GM18507 (cell line): ENCODE results near the gene DDX31.

ENCODE experiments used
- DNase-seq: peaks from one replicate; pipeline ENCODE4 v3.0.0; 2011; ENCODE audit warnings: low read depth; ENCODE audit not compliant: insufficient read length; ENCODE audit errors: extremely low spot score
- FAIRE-seq: peaks from 2 replicates; lab custom pipeline; 2011; peaks lifted over from hg19 to GRCh38; lab: Jason Lieb, UNC

The DDX31 gene

DNA sequence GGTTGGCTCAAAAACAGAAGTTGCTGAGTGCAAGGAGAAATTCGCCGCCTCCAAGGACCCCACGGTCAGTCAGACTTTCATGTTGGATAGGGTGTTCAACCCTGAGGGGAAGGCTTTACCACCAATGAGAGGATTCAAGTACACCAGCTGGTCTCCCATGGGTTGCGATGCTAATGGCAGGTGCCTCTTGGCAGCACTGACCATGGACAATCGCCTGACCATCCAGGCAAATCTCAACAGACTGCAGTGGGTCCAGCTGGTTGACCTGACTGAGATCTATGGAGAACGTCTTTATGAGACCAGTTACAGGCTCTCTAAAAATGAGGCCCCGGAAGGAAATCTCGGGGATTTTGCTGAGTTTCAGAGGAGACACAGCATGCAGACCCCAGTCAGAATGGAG is 8.2 kb upstream of the DDX31 start:
- DNase-seq: no peak
- no peak for FAIRE-seq

DNA sequence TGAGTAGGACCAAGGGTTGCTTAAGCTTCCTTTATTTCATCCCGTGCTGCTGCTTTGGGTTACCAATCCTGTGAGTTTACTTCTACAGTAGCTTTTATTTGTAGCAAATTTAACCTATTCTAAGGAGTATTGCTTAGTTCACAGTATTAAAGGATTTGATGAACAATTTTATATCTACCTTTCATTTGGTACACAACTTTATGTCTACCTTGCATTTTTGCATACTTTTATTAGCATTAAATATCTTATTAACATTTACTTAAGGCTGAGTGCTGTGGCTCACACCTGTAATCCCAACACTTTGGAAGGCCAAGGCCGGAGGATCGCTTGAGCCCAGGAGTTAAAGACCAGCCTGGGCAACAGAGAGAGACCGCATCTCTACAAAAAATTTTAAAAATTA is 4.7 kb upstream of the DDX31 start:
- no peak for FAIRE-seq
- DNase-seq: no peak

DNA sequence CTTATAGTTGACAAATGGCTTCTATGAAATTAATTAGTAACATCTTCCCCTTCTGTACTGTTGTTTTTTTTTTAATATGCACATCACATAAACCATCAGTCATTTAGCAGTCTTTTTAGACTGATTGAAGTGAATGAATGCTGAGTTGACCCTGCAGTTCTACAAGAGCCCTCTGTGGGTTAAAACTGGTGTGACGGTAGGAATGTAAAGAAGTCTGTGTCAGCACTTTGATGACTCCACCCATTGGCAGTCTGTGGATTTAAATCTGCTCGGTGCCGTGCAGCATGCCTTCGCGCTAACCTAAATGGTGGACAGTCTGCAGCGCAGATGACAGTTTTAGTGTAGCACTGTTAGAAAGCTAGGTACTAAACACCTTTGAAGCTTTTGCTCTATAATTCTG is 3.6 kb upstream of the DDX31 start:
- DNase-seq (no peak), FAIRE-seq (no peak)

DNA sequence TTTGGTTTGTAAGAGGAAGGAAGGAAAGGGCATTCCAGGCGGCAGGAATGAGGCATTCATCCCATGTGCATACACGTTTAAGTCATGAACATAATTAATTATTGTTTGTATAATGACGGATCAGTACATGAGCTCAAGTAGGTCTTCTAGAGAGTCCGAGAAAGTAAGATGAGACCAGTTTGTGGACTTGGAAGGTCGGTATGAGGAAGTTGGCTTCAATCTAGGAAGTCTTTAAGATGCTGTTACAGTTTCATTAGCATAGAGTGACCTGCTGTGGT is 2.6 kb upstream of the DDX31 start:
- FAIRE-seq (no peak), DNase-seq (no peak)

DNA sequence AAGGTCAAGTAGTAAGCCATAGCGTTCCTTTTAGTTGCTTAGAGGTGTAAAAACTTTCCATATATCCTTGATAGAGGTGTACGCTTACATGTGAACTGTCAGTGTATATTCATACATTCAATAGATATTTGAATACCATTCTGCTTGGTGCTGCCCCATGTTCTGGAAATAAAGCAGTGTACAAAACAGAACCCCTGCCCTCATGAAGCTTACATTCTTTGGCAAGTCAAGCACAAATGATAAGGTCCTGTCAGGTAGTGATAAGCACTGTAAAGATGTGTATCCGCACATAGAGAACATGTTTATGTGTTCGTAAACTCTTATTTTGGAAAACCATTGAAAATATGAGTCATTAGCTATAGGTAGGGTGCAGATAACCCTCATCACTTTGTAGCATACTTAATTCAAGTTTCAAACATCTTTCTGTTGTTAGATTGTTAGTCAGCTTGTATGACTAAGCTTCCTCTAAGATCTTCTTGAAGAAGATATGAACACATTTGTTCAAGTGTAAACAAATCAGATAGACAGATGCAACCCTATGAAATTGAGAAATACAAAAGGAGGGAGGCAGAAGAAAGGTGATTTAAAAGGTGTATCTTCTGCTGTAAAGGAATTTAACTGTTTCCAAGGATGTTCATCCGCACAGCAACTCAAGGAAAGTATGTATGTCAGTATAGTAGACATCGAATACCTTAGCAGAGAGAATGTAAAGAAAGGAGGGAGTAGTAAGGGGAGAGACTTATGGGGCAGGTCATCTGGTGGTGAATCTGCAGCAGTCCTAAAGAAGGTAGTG is 2.0 kb upstream of the DDX31 start:
- FAIRE-seq (no peak), DNase-seq (no peak)

DNA sequence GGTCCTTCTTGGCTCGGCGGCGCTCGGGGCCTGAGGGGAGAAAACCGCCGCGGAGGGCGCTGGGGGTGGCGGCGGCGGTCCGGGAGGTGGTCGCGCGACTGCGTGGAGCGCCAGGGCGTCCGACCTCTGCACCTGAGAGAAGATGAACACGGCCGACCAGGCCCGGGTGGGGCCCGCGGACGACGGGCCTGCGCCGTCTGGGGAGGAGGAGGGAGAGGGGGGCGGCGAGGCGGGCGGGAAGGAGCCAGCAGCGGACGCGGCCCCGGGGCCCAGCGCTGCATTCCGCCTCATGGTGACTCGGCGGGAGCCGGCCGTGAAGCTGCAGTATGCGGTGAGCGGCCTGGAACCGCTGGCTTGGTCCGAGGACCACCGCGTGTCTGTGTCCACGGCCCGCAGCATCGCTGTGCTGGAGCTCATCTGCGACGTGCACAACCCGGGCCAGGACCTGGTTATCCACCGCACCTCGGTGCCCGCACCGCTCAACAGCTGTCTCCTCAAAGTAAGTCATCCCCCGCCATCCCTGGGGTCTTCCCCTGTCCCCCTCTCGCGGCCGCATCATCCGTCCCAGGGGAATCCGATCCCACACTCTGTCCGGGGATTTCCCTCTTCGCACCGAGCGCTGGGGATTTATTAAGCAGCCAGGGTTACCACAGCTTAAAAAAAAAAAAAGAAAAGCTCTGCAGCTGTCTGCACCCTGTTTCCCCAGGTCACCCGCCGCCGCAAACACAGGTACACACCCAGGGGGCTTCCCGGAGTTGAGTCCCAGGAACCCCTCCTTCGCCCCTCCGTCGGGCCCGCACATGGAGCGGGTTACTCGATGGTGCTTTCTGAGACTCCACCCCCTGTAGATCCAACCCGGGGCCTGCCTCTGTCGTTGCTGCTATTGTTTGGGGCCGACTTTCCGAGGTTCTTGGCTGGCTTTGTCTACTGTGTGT is 941 bp upstream of the DDX31 start, which contains the start of gene GTF3C4:
GTF3C4 (plus strand) TSS at position 8 of the 935 bp plus-strand sequence; CDS start at position 143, 135 bp downstream.
- peak; percentile 87 for DNase-seq
- FAIRE-seq: peak; percentile 36

DNA sequence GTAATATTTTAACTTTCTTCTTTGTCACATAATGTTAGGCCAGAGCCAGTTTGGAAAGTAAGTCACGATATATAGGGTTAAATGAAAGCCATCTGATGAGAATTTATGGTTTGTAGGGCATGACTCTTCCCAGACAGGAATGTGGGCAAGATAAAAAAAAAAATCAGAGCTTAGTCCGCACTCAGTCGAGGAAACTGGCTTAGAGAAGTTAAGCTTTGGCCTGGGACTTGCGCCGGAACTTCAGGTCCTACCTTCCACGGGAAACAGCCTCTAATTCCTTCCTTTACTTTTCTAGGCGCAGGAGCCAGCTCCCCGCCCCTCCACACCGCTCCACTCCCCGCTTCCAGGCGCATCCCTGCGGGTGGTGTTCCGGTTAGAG is 475 bp downstream of the DDX31 start:
- no peak for DNase-seq
- no peak for FAIRE-seq

DNA sequence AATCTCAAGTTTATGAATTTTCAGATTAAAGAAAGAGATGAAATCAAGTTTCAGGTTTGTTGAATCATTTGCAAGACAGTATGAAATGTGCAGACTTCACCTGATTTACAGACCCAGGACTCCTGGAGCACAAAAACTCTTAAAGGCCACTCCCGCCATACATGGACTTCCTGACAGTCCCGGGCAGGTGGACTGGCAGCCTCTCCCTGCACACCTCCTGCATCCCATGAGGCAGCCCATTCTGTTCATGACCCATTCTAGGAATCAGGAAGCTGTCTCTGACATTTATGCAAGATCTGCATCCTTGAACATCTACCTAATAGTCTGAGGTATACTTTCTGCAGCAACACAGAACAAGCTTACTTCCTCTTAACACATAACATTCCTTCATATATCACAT is 5.9 kb downstream of the DDX31 start:
- FAIRE-seq (no peak), DNase-seq (no peak)

DNA sequence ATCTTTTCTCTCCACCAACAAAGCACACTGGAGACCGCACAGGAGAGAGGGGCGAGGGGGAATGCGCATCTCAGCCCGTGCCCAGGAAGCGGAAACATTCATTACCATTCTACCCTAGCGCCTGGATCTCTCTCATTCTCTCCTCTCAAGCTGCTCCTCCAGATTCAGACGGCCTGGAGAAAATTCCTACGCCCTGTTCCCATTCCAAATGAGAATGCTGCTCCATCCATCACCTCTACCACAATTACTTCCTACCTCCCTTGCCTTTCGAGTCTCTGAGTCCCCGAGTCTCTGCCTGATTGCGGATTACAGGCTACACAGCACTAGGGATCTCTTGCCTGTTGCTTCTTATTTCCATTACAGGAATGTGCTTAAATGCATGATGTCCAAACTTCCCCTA is 6.7 kb downstream of the DDX31 start:
- DNase-seq (no peak), FAIRE-seq (no peak)

DNA sequence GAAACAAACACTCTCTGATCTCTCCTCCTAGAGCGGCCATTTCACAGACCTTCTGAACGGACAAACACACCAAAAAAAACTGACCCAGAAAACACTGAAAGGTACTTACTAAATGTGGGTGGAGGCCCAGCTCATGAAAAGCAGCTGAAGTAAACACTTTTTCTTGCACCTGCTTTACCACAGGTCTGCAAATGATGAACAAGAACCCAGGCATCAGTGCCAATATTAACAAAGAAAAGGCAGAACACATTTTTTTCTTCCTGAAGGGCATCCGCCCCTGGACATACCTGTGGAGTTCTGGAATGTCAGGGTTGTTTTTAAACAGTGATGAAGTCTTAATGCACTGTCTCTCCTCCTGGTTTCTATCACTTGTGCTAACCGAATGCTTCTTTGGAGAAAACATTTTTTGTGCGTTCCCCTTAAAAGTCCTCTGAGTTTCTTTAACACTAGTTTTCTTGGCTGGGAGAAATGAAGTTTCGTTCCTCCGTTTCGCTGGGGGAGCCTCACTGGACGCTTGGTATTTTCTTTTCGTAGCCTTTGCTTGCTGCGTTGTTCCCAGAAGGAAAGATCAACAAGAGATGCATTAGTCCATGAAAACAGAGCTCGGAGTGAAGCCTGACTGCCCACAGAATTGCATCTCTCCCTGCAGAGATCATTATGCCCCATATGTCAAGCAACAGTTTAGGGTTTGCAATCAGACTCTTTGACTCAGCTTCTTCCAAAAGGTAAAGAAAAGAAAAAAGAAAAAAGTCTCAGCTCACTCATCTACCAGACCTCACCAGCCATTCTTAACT is 7.4 kb downstream of the DDX31 start:
- FAIRE-seq: no peak
- DNase-seq: no peak

DNA sequence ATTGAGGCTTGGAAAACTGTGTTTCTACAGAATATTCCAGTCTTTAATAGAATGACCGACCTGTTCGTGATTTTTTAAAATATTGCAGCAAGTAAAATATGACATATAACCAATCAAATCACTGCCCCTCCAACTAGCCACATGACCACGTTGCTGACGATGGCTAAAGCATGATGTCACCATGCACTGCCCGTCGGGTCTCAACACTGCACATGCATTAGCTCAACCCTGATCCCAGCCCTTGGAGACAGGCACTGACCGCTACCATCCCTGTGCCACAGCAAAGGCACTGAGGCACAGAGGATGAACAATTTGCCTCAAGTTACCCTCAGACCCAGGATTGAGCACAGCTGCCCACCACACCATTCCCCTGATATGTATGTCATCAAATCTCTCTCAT is 13.5 kb downstream of the DDX31 start:
- DNase-seq (no peak), FAIRE-seq (no peak)

DNA sequence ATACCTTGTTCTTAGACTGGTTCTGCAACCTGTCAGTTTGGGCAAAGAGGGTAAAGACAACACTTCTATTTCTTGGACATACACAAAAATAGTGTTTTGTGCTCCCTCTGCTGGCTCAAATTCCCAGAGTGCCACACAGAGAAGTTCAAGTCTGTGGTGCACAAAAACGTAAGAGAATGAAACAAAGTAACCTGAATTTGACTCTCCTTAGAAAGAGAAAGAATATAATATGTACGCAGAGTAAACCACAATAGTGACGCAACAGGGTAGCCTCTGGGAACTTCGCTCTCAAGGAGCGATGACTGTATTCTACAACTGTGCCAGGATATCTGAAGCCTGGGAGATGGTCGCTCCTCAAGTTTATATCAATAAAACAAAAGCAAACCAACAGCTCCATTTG is 18.5 kb downstream of the DDX31 start:
- FAIRE-seq: no peak
- DNase-seq: no peak

DNA sequence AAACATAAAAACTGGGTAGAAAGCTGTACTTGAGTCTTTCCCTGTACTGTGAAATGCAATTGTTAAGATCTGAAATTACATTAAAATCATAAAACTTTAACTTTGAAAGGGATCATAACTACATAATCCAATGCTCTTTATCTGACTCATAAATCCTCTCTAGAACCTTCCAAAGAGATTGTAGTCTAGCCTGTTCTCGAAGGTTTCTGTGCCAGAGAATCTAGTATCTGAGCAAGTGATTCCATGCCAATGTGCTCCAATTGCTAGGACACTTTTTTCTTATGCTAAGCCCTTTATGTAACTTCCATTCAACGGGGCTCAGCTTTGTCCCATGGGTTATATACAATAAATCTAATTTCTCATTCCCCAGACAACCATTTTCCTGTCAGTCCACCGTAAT is 21.1 kb downstream of the DDX31 start:
- FAIRE-seq (no peak), DNase-seq (no peak)

DNA sequence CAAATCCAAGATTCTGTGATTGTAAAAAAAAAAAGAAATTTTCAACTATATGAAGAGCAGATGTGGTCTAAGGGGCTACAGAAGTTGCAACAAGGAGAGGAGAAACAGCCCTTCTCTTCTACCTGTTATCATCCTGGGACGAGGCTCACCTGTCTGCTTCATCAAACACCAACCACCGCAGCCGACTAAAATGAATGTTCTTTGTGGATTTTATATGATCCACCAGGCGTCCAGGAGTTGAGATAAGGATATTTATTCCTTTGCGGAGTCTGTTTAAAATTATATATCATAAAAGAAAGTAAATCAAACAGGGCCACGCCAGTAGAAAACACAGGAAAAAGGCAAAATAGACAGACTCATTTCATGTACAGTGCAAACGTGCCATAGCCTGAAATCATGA is 21.5 kb downstream of the DDX31 start:
- FAIRE-seq (no peak), DNase-seq (no peak)

DNA sequence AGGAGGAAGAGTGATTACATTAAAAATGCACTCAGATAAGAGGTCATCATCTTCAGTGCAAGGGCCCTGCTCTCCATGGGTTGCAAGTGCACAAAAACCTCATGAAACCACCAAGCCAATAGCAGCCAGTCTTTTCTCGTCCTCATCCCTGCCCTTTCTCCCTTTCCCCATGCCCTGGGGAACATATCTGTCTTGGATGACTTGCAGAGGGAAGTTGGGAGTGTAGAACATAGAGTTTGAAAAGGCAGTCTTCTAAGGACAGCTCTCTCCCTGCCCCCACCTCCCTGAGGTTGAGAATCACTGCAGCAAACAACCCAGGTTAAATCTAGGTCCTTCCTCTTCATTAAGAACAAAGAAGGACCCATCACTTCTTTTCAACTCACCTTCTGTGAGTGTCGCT is 22.0 kb downstream of the DDX31 start:
- no peak for DNase-seq
- FAIRE-seq: no peak

DNA sequence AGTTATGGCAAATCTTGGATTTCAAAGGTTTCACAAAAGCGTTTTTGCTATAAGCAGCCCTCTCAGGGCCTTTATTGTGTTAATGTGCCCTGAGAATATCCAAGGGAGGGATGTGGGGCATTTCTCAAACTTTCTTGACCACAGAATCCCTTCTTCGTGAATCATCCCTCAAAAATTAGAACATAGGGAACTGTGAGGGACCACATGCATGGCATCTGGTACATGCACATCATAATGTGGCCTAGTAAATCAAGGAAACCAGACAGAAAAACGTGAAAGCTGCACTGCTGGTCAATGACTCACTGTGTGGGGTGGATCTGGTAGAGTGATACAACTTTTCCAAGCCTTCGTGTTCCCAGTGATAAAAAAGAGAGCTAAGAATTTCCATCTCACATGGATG is 22.4 kb downstream of the DDX31 start:
- FAIRE-seq (no peak), DNase-seq (no peak)

DNA sequence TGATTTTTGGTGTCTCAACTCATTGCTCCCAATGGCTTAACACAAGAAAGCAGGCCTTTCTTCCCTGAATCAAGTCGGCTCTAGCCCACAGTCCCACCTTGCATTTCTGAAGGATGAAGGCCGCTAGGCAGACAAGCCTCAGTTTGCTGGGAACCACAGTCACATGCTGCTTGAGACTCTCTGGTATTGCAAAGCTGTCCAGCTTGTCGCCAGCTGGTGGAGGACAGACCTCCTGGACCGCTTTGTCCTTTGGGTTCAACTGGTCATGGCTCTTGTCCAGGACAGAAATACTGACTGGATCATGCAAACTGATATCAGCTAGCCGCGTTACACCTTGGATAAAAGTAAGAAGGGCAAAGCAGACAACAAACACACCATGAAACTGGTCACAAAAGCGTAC is 23.1 kb downstream of the DDX31 start:
- no peak for FAIRE-seq

DNA sequence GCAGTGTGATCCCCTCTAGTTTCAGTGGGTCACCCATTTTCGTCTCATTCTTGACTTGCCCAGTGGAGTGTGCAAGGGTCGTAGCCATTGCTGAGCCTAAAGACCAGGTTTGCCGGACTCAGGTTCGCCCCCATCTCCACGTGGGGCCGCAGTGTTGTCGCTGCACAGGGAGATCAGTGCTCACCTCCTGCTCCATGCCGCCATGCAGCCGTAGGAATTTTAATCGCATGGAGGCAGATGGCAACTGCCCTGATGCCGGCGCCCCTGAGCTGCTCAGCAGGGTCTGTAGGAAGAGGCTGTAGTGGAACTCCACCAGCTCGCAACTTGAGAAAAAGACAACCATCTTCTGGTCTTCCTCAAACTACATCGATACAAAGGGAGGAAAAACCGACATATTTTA is 24.1 kb downstream of the DDX31 start:
- FAIRE-seq (no peak), DNase-seq (no peak)

More for the DNA sequence above, 23.1 kb downstream of the DDX31 start:
- no peak for DNase-seq

DNA sequence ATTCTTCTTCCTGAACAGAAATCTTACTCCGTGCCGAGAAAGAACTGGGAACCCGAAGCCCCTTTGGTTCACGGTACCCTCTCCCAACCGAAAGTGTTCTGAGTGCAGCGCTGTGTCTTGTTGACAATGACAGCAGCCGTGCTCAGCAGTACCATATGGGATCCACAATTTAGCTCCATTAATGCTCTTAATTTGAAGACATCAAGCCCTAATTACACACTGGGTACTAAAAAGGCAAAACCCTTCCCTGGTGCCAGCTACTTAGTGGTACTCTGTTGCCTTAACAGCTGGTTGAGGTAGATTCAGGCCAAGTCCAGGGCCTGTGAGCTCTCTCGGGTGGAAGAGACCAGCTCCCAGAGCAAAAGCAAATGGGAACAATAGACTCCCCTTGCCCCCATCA is 24.5 kb downstream of the DDX31 start:
- no peak for FAIRE-seq

DNA sequence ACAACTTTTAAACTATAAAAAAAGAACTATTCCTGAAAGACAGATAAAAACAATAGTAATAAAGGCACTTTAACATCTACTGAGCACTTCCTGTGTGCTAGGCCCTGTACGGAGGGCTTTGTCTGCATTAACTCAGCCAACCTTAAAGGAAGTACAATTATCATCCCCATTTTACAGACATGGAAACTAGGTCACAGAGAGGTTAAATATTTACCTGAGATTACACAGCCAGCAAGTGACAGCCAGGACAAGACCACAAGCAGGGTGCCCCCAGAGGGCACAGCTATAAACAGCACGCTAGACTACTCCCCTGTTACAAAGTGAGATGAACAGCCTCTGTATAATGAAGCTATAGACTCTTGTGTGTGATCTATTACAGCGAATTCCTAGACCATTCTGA is 25.5 kb downstream of the DDX31 start:
- FAIRE-seq (peak; percentile 73), DNase-seq (peak; percentile 23)

More for the DNA sequence above, 24.5 kb downstream of the DDX31 start:
- DNase-seq: no peak
